ENCODE results near the gene GLIS1. TPM values are rescaled to one million over a fixed set of nuclear protein-coding genes. Genes with fewer than 3 reads are reported as not detected.

Gene GLIS1
- total RNA-seq, 1 donor from 2014 or later: 2.5 TPM

GRCh38 chr1:53643881-53644390, 95.0 kb downstream of the GLIS1 start:
- TF ChIP-seq CTCF (conservative IDR thresholded peaks at IDR 0.05; ENCODE audit: low read depth, low read length): no peak
- DNase-seq (ENCODE audit: low read depth): no peak
- H3K4me3 ChIP-seq (ENCODE audit: low read depth, low read length): no peak overlapping the region

GRCh38 chr1:53643041-53643880, 95.7 kb downstream of the GLIS1 start:
- DNase-seq (ENCODE audit: low read depth): no peak
- no peak overlapping the region for H3K4me3 ChIP-seq (ENCODE audit: low read depth, low read length)
- TF ChIP-seq CTCF (conservative IDR thresholded peaks at IDR 0.05; ENCODE audit: low read depth, low read length): no peak

DNA sequence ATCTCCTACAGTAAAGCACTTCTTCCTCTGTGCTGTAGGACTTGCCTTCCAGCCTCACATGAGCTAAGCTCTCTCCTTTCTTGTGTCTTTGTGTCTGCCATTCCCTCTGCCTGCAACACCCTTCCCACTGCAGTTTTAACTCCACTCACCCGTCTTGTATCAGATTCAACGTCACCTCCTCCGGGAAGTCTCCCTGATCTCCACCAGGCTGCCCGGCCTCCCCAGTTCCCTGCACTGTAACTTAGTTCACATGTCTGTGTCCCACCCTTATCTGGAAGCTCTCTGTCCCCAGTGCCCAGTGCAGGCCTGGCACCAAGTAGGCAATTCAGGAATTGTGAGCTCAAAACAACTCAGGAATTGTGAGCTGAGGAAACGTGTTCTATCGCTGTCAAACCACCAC, 96.4 kb downstream of the GLIS1 start:
- no peak for DNase-seq (ENCODE audit: low read depth)
- H3K4me3 ChIP-seq (ENCODE audit: low read depth, low read length): no peak overlapping the region
- no peak for TF ChIP-seq CTCF (conservative IDR thresholded peaks at IDR 0.05; ENCODE audit: low read depth, low read length)

DNA sequence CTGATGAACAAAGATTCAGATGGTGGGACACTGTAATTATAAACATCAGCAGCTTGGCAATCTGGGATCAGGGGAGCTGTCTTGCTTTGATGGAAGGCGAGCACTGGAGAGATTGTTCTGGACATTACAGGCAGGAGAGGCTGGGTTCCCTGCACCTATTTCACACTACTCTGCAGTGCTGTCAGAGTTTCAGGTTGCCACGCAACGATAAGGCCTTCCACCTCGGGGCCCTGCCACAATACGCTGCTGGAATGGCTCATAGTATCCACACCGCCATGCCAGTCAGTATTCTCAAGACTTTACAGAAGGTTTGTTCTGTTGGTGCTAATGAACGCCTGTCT, 96.8 kb downstream of the GLIS1 start:
- DNase-seq (ENCODE audit: low read depth): no peak
- H3K4me3 ChIP-seq (ENCODE audit: low read depth, low read length): no peak overlapping the region
- TF ChIP-seq CTCF (conservative IDR thresholded peaks at IDR 0.05; ENCODE audit: low read depth, low read length): no peak

- TF ChIP-seq CTCF (conservative IDR thresholded peaks at IDR 0.05; ENCODE audit: low read depth, low read length): no peak
- no peak overlapping the region for H3K4me3 ChIP-seq (ENCODE audit: low read depth, low read length)
- DNase-seq (ENCODE audit: low read depth): no peak
Observed at GRCh38 chr1:53641481-53642214, 97.3 kb downstream of the GLIS1 start.

GRCh38 chr1:53640701-53641075, 98.3 kb downstream of the GLIS1 start:
- no peak overlapping the region for H3K4me3 ChIP-seq (ENCODE audit: low read depth, low read length)
- no peak for DNase-seq (ENCODE audit: low read depth)
- no peak for TF ChIP-seq CTCF (conservative IDR thresholded peaks at IDR 0.05; ENCODE audit: low read depth, low read length)
